CD8-positive, alpha-beta memory T cell (primary cell): ENCODE data around the gene OBP2B. TPM values are rescaled to one million over a fixed set of nuclear protein-coding genes. Genes with fewer than 3 reads are reported as not detected.

Experiments used
- CTCF ChIA-PET: fragments of 350-600 bp; sonication (Branson Sonifier 250); formaldehyde crosslinking; loops from one replicate; lab custom pipeline; 2021; ENCODE audit warnings: antibody characterized with exemption; lab: Charles Lee
- POLR2A ChIA-PET: fragments of 350-600 bp; sonication (Branson Sonifier 250); formaldehyde crosslinking; loops from one replicate; lab custom pipeline; 2021; ENCODE audit warnings: antibody characterized with exemption; lab: Charles Lee
- DNase-seq, 5 donors: peaks; one replicate each; pipeline versions ENCODE4 v3.0.0 to v3.0.0-alpha.2; 2020 to 2022; ENCODE audit warnings: mixed read lengths in 1 of 5
- H3K27ac ChIP-seq: one replicate; pipeline ENCODE4 v1.7.0; 2013; ENCODE audit warnings: low read depth, mild to moderate bottlenecking, low read length, moderate library complexity
- H3K27me3 ChIP-seq: 2 replicates; pipeline ENCODE4 v1.7.0; 2013; ENCODE audit warnings: low read length, mild to moderate bottlenecking; ENCODE audit not compliant: insufficient read depth, poor library complexity, severe bottlenecking
- H3K36me3 ChIP-seq: 2 replicates; pipeline ENCODE4 v1.7.0; 2013; ENCODE audit warnings: mild to moderate bottlenecking, low read length, moderate library complexity; ENCODE audit not compliant: insufficient read depth
- H3K4me1 ChIP-seq: 2 replicates; pipeline ENCODE4 v1.7.0; 2013; ENCODE audit warnings: mild to moderate bottlenecking, low read length, moderate library complexity; ENCODE audit not compliant: insufficient read depth
- H3K4me3 ChIP-seq: 2 replicates; pipeline ENCODE4 v1.7.0; 2013; ENCODE audit warnings: mild to moderate bottlenecking, low read length
- H3K9me3 ChIP-seq: 2 replicates; pipeline ENCODE4 v1.7.0; 2013; ENCODE audit warnings: mild to moderate bottlenecking, low read length
- H3K27ac Mint-ChIP-seq, 8 donors: one replicate each; pipeline ENCODE4 v1.8.0; 2020 to 2021; ENCODE audit warnings: mixed read lengths in 8 of 8, mild to moderate bottlenecking in 6 of 8, inconsistent platforms in 3 of 8, moderate library complexity in 3 of 8
- H3K27me3 Mint-ChIP-seq, 2 donors: one replicate each; pipeline ENCODE4 v1.8.0; 2020 to 2021; ENCODE audit warnings: mixed read lengths in 2 of 2, mild to moderate bottlenecking in 1 of 2, moderate library complexity in 1 of 2
- H3K36me3 Mint-ChIP-seq, 3 donors: one replicate each; pipeline ENCODE4 v1.8.0; 2020 to 2021; ENCODE audit warnings: mixed read lengths in 3 of 3, inconsistent platforms in 1 of 3, mild to moderate bottlenecking in 1 of 3
- H3K4me1 Mint-ChIP-seq, 3 donors: one replicate each; pipeline ENCODE4 v1.8.0; 2020 to 2021; ENCODE audit warnings: mixed read lengths in 3 of 3, inconsistent platforms in 1 of 3, mild to moderate bottlenecking in 1 of 3
- H3K4me3 Mint-ChIP-seq, 7 donors: one replicate each; pipeline ENCODE4 v1.8.0; 2020 to 2021; ENCODE audit warnings: mixed read lengths in 7 of 7, mild to moderate bottlenecking in 6 of 7, moderate library complexity in 4 of 7, inconsistent platforms in 2 of 7
- H3K9me3 Mint-ChIP-seq, 5 donors: one replicate each; pipeline ENCODE4 v1.8.0; 2020 to 2022; ENCODE audit warnings: mixed read lengths in 5 of 5, mild to moderate bottlenecking in 3 of 5, moderate library complexity in 2 of 5, inconsistent platforms in 1 of 5
- polyA plus RNA-seq: library from polyadenylated mRNA; unstranded; fragments of 300-500 nt; fragmentation: Illumina TruSeq; gene quantifications from one replicate; pipeline ENCODE4 v1.2.3, GENCODE V29; 2021
- total RNA-seq, 2 experiments: library from RNA; stranded (reverse); gene quantifications; one replicate each; pipeline ENCODE4 v1.2.3, GENCODE V29; 2021

OBP2B gene
- total and polyA plus RNA-seq, 3 experiments from 2014 or later, result not detected

GRCh38 chr9:133195029-133195428 lies 14.0 kb downstream of the OBP2B start:
- CTCF ChIA-PET, result no interaction called here
- DNase-seq, result no peak
- no peak overlapping the region for H3K27ac ChIP-seq
- Mint-ChIP-seq H3K27me3 (peaks cover 11 to 39% of the 10 kb centered on the region in 2 donors), H3K4me3 (peak overlapping the region in 1 of 7 donors; percentile 23), H3K9me3 (no peaks in the 10 kb centered on the region), H3K4me1 (peaks cover under 1 to 14% (median 5%) of the 10 kb centered on the region in 3 donors), H3K27ac (no peak overlapping the region), H3K36me3 (no peaks in the 10 kb centered on the region)
- H3K4me3 ChIP-seq, result no peak overlapping the region
- H3K27me3 ChIP-seq, result no peaks in the 10 kb centered on the region
- H3K36me3 ChIP-seq, result no peaks in the 10 kb centered on the region
- H3K4me1 ChIP-seq, result no peaks in the 10 kb centered on the region
- POLR2A ChIA-PET, result no interaction called here
- no peaks in the 10 kb centered on the region for H3K9me3 ChIP-seq

GRCh38 chr9:133194597-133194996 lies 14.5 kb downstream of the OBP2B start:
- Histone ChIP-seq H3K27me3 (no peaks in the 10 kb centered on the region), H3K4me3 (no peak overlapping the region), H3K27ac (no peak overlapping the region), H3K9me3 (no peaks in the 10 kb centered on the region), H3K4me1 (no peaks in the 10 kb centered on the region), H3K36me3 (no peaks in the 10 kb centered on the region)
- Mint-ChIP-seq H3K27ac (no peak overlapping the region), H3K4me3 (no peak overlapping the region), H3K9me3 (no peaks in the 10 kb centered on the region), H3K4me1 (peaks cover 0 to 12% (median 3%) of the 10 kb centered on the region in 3 donors), H3K36me3 (no peaks in the 10 kb centered on the region), H3K27me3 (peaks cover 11 to 36% of the 10 kb centered on the region in 2 donors)
- POLR2A ChIA-PET, result no interaction called here
- DNase-seq, result no peak
- CTCF ChIA-PET, result no interaction called here

- DNase-seq, result no peak
- Histone ChIP-seq H3K9me3 (no peaks in the 10 kb centered on the region), H3K27ac (no peak overlapping the region), H3K4me3 (no peak overlapping the region), H3K27me3 (no peaks in the 10 kb centered on the region), H3K4me1 (no peaks in the 10 kb centered on the region), H3K36me3 (no peaks in the 10 kb centered on the region)
- Mint-ChIP-seq H3K4me1 (no peaks in the 10 kb centered on the region), H3K27ac (no peak overlapping the region), H3K27me3 (peaks cover 13 to 39% of the 10 kb centered on the region in 2 donors), H3K4me3 (no peak overlapping the region), H3K36me3 (no peaks in the 10 kb centered on the region), H3K9me3 (no peaks in the 10 kb centered on the region)
- ChIA-PET CTCF (no interaction called here), POLR2A (no interaction called here)
Measured at GRCh38 chr9:133191989-133192388, 17.1 kb downstream of the OBP2B start.

GRCh38 chr9:133189826-133190225 lies 19.2 kb downstream of the OBP2B start:
- H3K4me1 Mint-ChIP-seq, result peaks cover 8 to 12% (median 9%) of the 10 kb centered on the region in 3 donors
- H3K9me3 ChIP-seq, result no peaks in the 10 kb centered on the region
- no peak overlapping the region for H3K27ac ChIP-seq
- H3K4me1 ChIP-seq, result peaks cover 10% of the 10 kb centered on the region
- H3K4me3 Mint-ChIP-seq, result no peak overlapping the region
- ChIA-PET POLR2A (no interaction called here), CTCF (interaction anchor here (1.1 kb wide), 1 partner anchor 12 kb away, joined by 3 read pairs; no protein-coding TSS in a partner anchor)
- H3K27me3 ChIP-seq, result no peaks in the 10 kb centered on the region
- no peak overlapping the region for H3K4me3 ChIP-seq
- no peak overlapping the region for H3K27ac Mint-ChIP-seq
- no peaks in the 10 kb centered on the region for H3K36me3 Mint-ChIP-seq
- DNase-seq, result no peak
- H3K9me3 Mint-ChIP-seq, result no peaks in the 10 kb centered on the region
- H3K36me3 ChIP-seq, result no peaks in the 10 kb centered on the region
- H3K27me3 Mint-ChIP-seq, result peaks cover 16 to 35% of the 10 kb centered on the region in 2 donors

- H3K27ac Mint-ChIP-seq, result peak overlapping the region in 1 of 8 donors; percentile 37
- H3K36me3 Mint-ChIP-seq, result no peaks in the 10 kb centered on the region
- CTCF ChIA-PET, result interaction anchor here (0.8 to 3.9 kb wide), 3 partner anchors 14 to 296 kb away, joined by 3 to 56 read pairs (median 7); no protein-coding TSS in a partner anchor
- no peaks in the 10 kb centered on the region for H3K9me3 Mint-ChIP-seq
- peaks cover 12 to 14% (median 13%) of the 10 kb centered on the region in 3 donors for H3K4me1 Mint-ChIP-seq
- H3K4me3 Mint-ChIP-seq, result no peak overlapping the region
- Histone ChIP-seq H3K4me1 (peaks cover 10% of the 10 kb centered on the region), H3K36me3 (no peaks in the 10 kb centered on the region), H3K27ac (no peak overlapping the region), H3K4me3 (no peak overlapping the region), H3K27me3 (no peaks in the 10 kb centered on the region), H3K9me3 (no peaks in the 10 kb centered on the region)
- no peak for DNase-seq
- POLR2A ChIA-PET, result no interaction called here
- peaks cover 19 to 32% of the 10 kb centered on the region in 2 donors for H3K27me3 Mint-ChIP-seq
Measured at GRCh38 chr9:133188843-133189180, 20.2 kb downstream of the OBP2B start.

GRCh38 chr9:133188006-133188842 lies 20.8 kb downstream of the OBP2B start:
- no peak overlapping the region for H3K4me3 ChIP-seq
- no peaks in the 10 kb centered on the region for H3K36me3 ChIP-seq
- no peaks in the 10 kb centered on the region for H3K9me3 ChIP-seq
- ChIA-PET POLR2A (no interaction called here), CTCF (interaction anchor here (0.8 to 3.9 kb wide), 7 partner anchors 9 to 308 kb away, joined by 3 to 56 read pairs (median 5); no protein-coding TSS in a partner anchor)
- no peak overlapping the region for H3K27ac Mint-ChIP-seq
- no peaks in the 10 kb centered on the region for H3K9me3 Mint-ChIP-seq
- peaks cover 18 to 31% of the 10 kb centered on the region in 2 donors for H3K27me3 Mint-ChIP-seq
- peaks cover 12 to 14% (median 13%) of the 10 kb centered on the region in 3 donors for H3K4me1 Mint-ChIP-seq
- DNase-seq, result no peak
- H3K4me1 ChIP-seq, result peaks cover 10% of the 10 kb centered on the region
- no peak overlapping the region for H3K27ac ChIP-seq
- peaks cover 4% of the 10 kb centered on the region for H3K27me3 ChIP-seq
- H3K4me3 Mint-ChIP-seq, result no peak overlapping the region
- no peaks in the 10 kb centered on the region for H3K36me3 Mint-ChIP-seq

GRCh38 chr9:133187561-133188005 lies 21.5 kb downstream of the OBP2B start:
- Histone ChIP-seq H3K27me3 (peaks cover 10% of the 10 kb centered on the region), H3K4me1 (peaks cover 10% of the 10 kb centered on the region), H3K36me3 (no peaks in the 10 kb centered on the region), H3K4me3 (no peak overlapping the region), H3K9me3 (no peaks in the 10 kb centered on the region), H3K27ac (no peak overlapping the region)
- Mint-ChIP-seq H3K27me3 (peaks cover 19 to 35% of the 10 kb centered on the region in 2 donors), H3K4me3 (no peak overlapping the region), H3K4me1 (peaks cover 12 to 14% (median 13%) of the 10 kb centered on the region in 3 donors), H3K9me3 (no peaks in the 10 kb centered on the region), H3K36me3 (no peaks in the 10 kb centered on the region), H3K27ac (no peak overlapping the region)
- ChIA-PET CTCF (interaction anchor here (1.0 to 3.9 kb wide), 12 partner anchors 9 to 308 kb away, joined by 3 to 56 read pairs (median 5); no protein-coding TSS in a partner anchor), POLR2A (no interaction called here)
- DNase-seq, result no peak

GRCh38 chr9:133186736-133187135 lies 22.3 kb downstream of the OBP2B start:
- peaks cover 18 to 40% of the 10 kb centered on the region in 2 donors for H3K27me3 Mint-ChIP-seq
- no peak overlapping the region for H3K27ac ChIP-seq
- H3K36me3 Mint-ChIP-seq, result no peaks in the 10 kb centered on the region
- POLR2A ChIA-PET, result interaction anchor here (0.7 to 1.1 kb wide), 2 partner anchors 13 to 945 kb away, joined by 3 read pairs; no protein-coding TSS in a partner anchor
- DNase-seq, result no peak
- no peaks in the 10 kb centered on the region for H3K36me3 ChIP-seq
- CTCF ChIA-PET, result interaction anchor here (1.1 to 3.9 kb wide), 16 partner anchors 9 to 309 kb away, joined by 3 to 56 read pairs (median 5); no protein-coding TSS in a partner anchor
- peaks cover 10% of the 10 kb centered on the region for H3K4me1 ChIP-seq
- H3K9me3 ChIP-seq, result no peaks in the 10 kb centered on the region
- H3K4me3 Mint-ChIP-seq, result no peak overlapping the region
- H3K27me3 ChIP-seq, result peaks cover 18% of the 10 kb centered on the region
- H3K9me3 Mint-ChIP-seq, result no peaks in the 10 kb centered on the region
- peaks cover 12 to 14% (median 13%) of the 10 kb centered on the region in 3 donors for H3K4me1 Mint-ChIP-seq
- H3K27ac Mint-ChIP-seq, result peak overlapping the region in 1 of 8 donors; percentile 64
- no peak overlapping the region for H3K4me3 ChIP-seq
